HepG2 (cell line): Measurements from ENCODE around the gene PGAP3. TPM values are rescaled to one million over a fixed set of nuclear protein-coding genes. Genes with fewer than 3 reads are reported as not detected.

Experiments
- BORCS8-MEF2B ChIP-seq: sonication (generic); formaldehyde crosslinking; IDR thresholded peaks from 2 replicates; pipeline ENCODE4 v1.8.0; 2022; ENCODE audit warnings: mild to moderate bottlenecking, missing genetic modification reagents
- DNMT1 ChIP-seq: sonication (generic); formaldehyde crosslinking; IDR thresholded peaks from 2 replicates; pipeline ENCODE4 v1.5.1; 2020; ENCODE audit warnings: mild to moderate bottlenecking, missing genetic modification reagents
- DR1 ChIP-seq: sonication (generic); formaldehyde crosslinking; IDR thresholded peaks from 2 replicates; pipeline ENCODE4 v1.8.0; 2021; ENCODE audit warnings: mild to moderate bottlenecking, missing genetic modification reagents, inconsistent platforms
- E2F1 ChIP-seq: sonication (generic); formaldehyde crosslinking; IDR thresholded peaks from 2 replicates; pipeline ENCODE4 v1.5.0; 2020; ENCODE audit warnings: missing genetic modification reagents
- E2F5 ChIP-seq: sonication (generic); formaldehyde crosslinking; conservative IDR thresholded peaks from 2 replicates; pipeline ENCODE4 v1.4.0; 2020; ENCODE audit warnings: missing genetic modification reagents
- EED ChIP-seq: sonication (generic); formaldehyde crosslinking; IDR thresholded peaks from 2 replicates; pipeline ENCODE4 v1.5.0; 2020; ENCODE audit warnings: mild to moderate bottlenecking, missing genetic modification reagents
- GRHL1 ChIP-seq: sonication (generic); formaldehyde crosslinking; conservative IDR thresholded peaks from 2 replicates; pipeline ENCODE4 v1.8.0; 2022; ENCODE audit warnings: missing genetic modification reagents
- HIC2 ChIP-seq: sonication (generic); formaldehyde crosslinking; IDR thresholded peaks from 2 replicates; pipeline ENCODE4 v1.9.0; 2022; ENCODE audit warnings: low read depth, missing genetic modification reagents
- HNRNPK ChIP-seq: fragments of 200-400 bp; formaldehyde crosslinking; IDR thresholded peaks from 2 replicates; pipeline ENCODE4 v1.6.1; 2018; ENCODE audit warnings: low read length, low read depth, moderate library complexity, mild to moderate bottlenecking; ENCODE audit not compliant: poor library complexity, severe bottlenecking
- MAF1 ChIP-seq: sonication (generic); formaldehyde crosslinking; IDR thresholded peaks from 2 replicates; pipeline ENCODE4 v1.5.0; 2020; ENCODE audit warnings: missing genetic modification reagents, borderline replicate concordance
- MTA3 ChIP-seq: sonication (generic); formaldehyde crosslinking; IDR thresholded peaks from 2 replicates; pipeline ENCODE4 v1.4.0; 2020; ENCODE audit warnings: missing genetic modification reagents
- SKI ChIP-seq: fragments of 450-650 bp; IDR thresholded peaks from one replicate; pipeline ENCODE4 v1.6.1; 2018; ENCODE audit warnings: mild to moderate bottlenecking; ENCODE audit not compliant: partially characterized antibody
- ZC3H13 ChIP-seq: sonication (generic); formaldehyde crosslinking; IDR thresholded peaks from 2 replicates; pipeline ENCODE4 v1.8.1; 2023; ENCODE audit warnings: mild to moderate bottlenecking, missing genetic modification reagents, moderate library complexity
- ZC3H4 ChIP-seq: sonication (generic); formaldehyde crosslinking; IDR thresholded peaks from 2 replicates; pipeline ENCODE4 v1.4.0; 2020; ENCODE audit warnings: missing genetic modification reagents, borderline replicate concordance
- ZEB1 ChIP-seq: IDR thresholded peaks from 2 replicates; pipeline ENCODE4 v1.6.1; 2012; ENCODE audit warnings: mild to moderate bottlenecking, low read depth, inconsistent platforms; ENCODE audit not compliant: insufficient replicate concordance
- ZNF3 ChIP-seq: IDR thresholded peaks from 2 replicates; pipeline ENCODE4 v1.7.0; 2017; ENCODE audit warnings: inconsistent platforms
- ZNF512B ChIP-seq: sonication (generic); formaldehyde crosslinking; IDR thresholded peaks from 2 replicates; pipeline ENCODE4 v1.5.1; 2020; ENCODE audit warnings: missing genetic modification reagents, mild to moderate bottlenecking, borderline replicate concordance
- ZNF720 ChIP-seq: sonication (generic); formaldehyde crosslinking; IDR thresholded peaks from 2 replicates; pipeline ENCODE4 v1.4.0; 2020; ENCODE audit warnings: missing genetic modification reagents
- ZNF841 ChIP-seq: sonication (generic); formaldehyde crosslinking; IDR thresholded peaks from 2 replicates; pipeline ENCODE4 v1.8.1; 2023; ENCODE audit warnings: missing genetic modification reagents, borderline replicate concordance
- ZSCAN29 ChIP-seq: sonication (generic); formaldehyde crosslinking; conservative IDR thresholded peaks from 2 replicates; pipeline ENCODE4 v1.4.0; 2020; ENCODE audit warnings: mild to moderate bottlenecking, missing genetic modification reagents
- polyA plus RNA-seq, 8 experiments: library from polyadenylated mRNA; depleted of rRNA in 3 of 8; stranded (reverse) in 7 of 8; unstranded in 1 of 8; fragments of >200 nt; fragmentation: Illumina TruSeq in 4 of 8; extraction: Trizol in 4 of 8; gene quantifications; 2 replicates each; pipeline versions ENCODE4 v1.2.1 to v1.2.3, GENCODE V29; 2011 to 2016; ENCODE audit warnings: low read depth in 4 of 8, missing spikeins in 1 of 8, mixed read lengths in 1 of 8; ENCODE audit not compliant: insufficient read depth in 1 of 8
- total RNA-seq, 5 experiments: library from RNA; depleted of rRNA; stranded (reverse); fragments of >200 nt; fragmentation: Illumina TruSeq; extraction: Trizol; gene quantifications; 2 replicates each; pipeline ENCODE4 v1.2.3, GENCODE V29; 2016; ENCODE audit warnings: low read depth in 1 of 5

PGAP3 gene
- total and polyA plus RNA-seq, 2 of the 13 experiments (the other 11 are each of a cell fraction or from before 2014, with no cell fraction given): 11.9 to 14.6 TPM

- TF ChIP-seq E2F1 (CRISPR knock-in tag) (no peak), BORCS8-MEF2B (CRISPR knock-in tag) (peak; percentile 74; the same call in 1 of the 2 replicates), ZNF512B (CRISPR knock-in tag) (peak; percentile 99), ZNF720 (no peak), EED (peak; percentile 95; the same call in 1 of the 2 replicates), DR1 (CRISPR knock-in tag) (no peak), HIC2 (CRISPR knock-in tag) (no peak; the same call in 1 of the 2 replicates), ZNF841 (CRISPR knock-in tag) (no peak), ZEB1 (no peak), ZNF3 (CRISPR knock-in tag) (no peak), GRHL1 (CRISPR knock-in tag) (no peak), ZSCAN29 (CRISPR knock-in tag) (0 out of 2 replicates have a peak, but pooled peaks have one; percentile 56), E2F5 (CRISPR knock-in tag) (peak; percentile 40; the same call in 1 of the 2 replicates), MAF1 (CRISPR knock-in tag) (no peak), HNRNPK (peak; percentile 81), ZC3H13 (CRISPR knock-in tag) (no peak), SKI (no peak), DNMT1 (CRISPR knock-in tag) (peak; percentile 77; the same call in 1 of the 2 replicates), ZC3H4 (CRISPR knock-in tag) (no peak), MTA3 (CRISPR knock-in tag) (no peak)
Measured at GRCh38 chr17:39667945-39668924, 19.6 kb downstream of the PGAP3 start, which contains the start of gene PNMT (continued).
